Measurements from ENCODE around the gene CDC42BPB.

Gene CDC42BPB

GRCh38 chr14:102962111-102962627, 95.2 kb downstream of the CDC42BPB start:
- no peak for DNase-seq

- DNase-seq = no peak
Measured at GRCh38 chr14:102958461-102958860, 98.9 kb downstream of the CDC42BPB start.

- DNase-seq = no peak
Measured at GRCh38 chr14:102957222-102957621, 100.1 kb downstream of the CDC42BPB start.

GRCh38 chr14:102955636-102956408, 101.5 kb downstream of the CDC42BPB start:
- no peak for DNase-seq

- no peak for DNase-seq
Measured at GRCh38 chr14:102954081-102954789, 103.1 kb downstream of the CDC42BPB start.

- no peak for DNase-seq
Measured at GRCh38 chr14:102953100-102953499, 104.2 kb downstream of the CDC42BPB start.

- DNase-seq = no peak
Measured at GRCh38 chr14:102952276-102952675, 105.1 kb downstream of the CDC42BPB start.

- DNase-seq = no peak
Measured at GRCh38 chr14:102951799-102952198, 105.5 kb downstream of the CDC42BPB start.

GRCh38 chr14:102951034-102951433, 106.3 kb downstream of the CDC42BPB start:
- DNase-seq = no peak

- DNase-seq = no peak
Measured at GRCh38 chr14:102949801-102950451, 107.4 kb downstream of the CDC42BPB start.

- DNase-seq = peak; percentile 24
Measured at GRCh38 chr14:102949062-102949800, 108.1 kb downstream of the CDC42BPB start.

GRCh38 chr14:102948698-102949061, 108.7 kb downstream of the CDC42BPB start:
- no peak for DNase-seq

- DNase-seq = no peak
Measured at GRCh38 chr14:102947321-102948103, 109.8 kb downstream of the CDC42BPB start.

GRCh38 chr14:102945346-102946130, 111.8 kb downstream of the CDC42BPB start:
- DNase-seq = no peak

- DNase-seq = no peak
Measured at GRCh38 chr14:102944448-102945330, 112.7 kb downstream of the CDC42BPB start.

GRCh38 chr14:102943979-102944378, 113.4 kb downstream of the CDC42BPB start:
- no peak for DNase-seq

- no peak for DNase-seq
Measured at GRCh38 chr14:102943454-102943853, 113.9 kb downstream of the CDC42BPB start.

- no peak for DNase-seq
Measured at GRCh38 chr14:102942069-102942468, 115.3 kb downstream of the CDC42BPB start.

- no peak for DNase-seq
Measured at GRCh38 chr14:102941419-102942011, 115.8 kb downstream of the CDC42BPB start.

All from CD4-positive, alpha-beta T cell treated with Interleukin-21 for 1 hour (primary cell).